Caco-2 (cell line): ENCODE data around the gene ZNF555. TPM values are rescaled to one million over a fixed set of nuclear protein-coding genes. Genes with fewer than 3 reads are reported as not detected.

Experiments used
- BruUV-seq: library from RNA; stranded (reverse); fragments of 400-500 nt; replicated peaks from 2 replicates; lab custom pipeline; 2021; lab: Mats Ljungman, UMichigan
- CTCF ChIA-PET: fragments of 300-600 bp; sonication (Branson Sonifier 250); formaldehyde crosslinking; loops from one replicate; lab custom pipeline; 2022; ENCODE audit warnings: antibody characterized with exemption; lab: Charles Lee
- POLR2A ChIA-PET: fragments of 300-600 bp; sonication (Branson Sonifier 250); formaldehyde crosslinking; loops from one replicate; lab custom pipeline; 2022; ENCODE audit warnings: antibody characterized with exemption; lab: Charles Lee
- DNase-seq, 2 experiments: peaks; one replicate each; pipeline versions ENCODE4 v3.0.0 to v3.0.0-alpha.2; 2020 to 2022
- H3K27me3 ChIP-seq: replicated peaks from 2 replicates; pipeline ENCODE4 v1.6.0; 2011; ENCODE audit warnings: low read length; ENCODE audit not compliant: control insufficient read depth, insufficient read depth
- H3K36me3 ChIP-seq: 2 replicates; pipeline ENCODE4 v1.5.1; 2011; ENCODE audit warnings: low read length; ENCODE audit not compliant: control insufficient read depth, insufficient read depth
- H3K4me1 ChIP-seq: fragments of 250-450 bp; sonication (Bioruptor Pico); 2 replicates; pipeline ENCODE4 v1.5.1; 2020; ENCODE audit warnings: mild to moderate bottlenecking
- H3K4me3 ChIP-seq: 2 replicates; pipeline ENCODE4 v1.5.1; 2011; ENCODE audit warnings: low read depth, mild to moderate bottlenecking, control low read depth, low read length
- H3K9me3 ChIP-seq: fragments of 250-450 bp; sonication (Bioruptor Pico); 2 replicates; pipeline ENCODE4 v1.5.1; 2020; ENCODE audit warnings: mild to moderate bottlenecking, moderate library complexity
- H3K27ac Mint-ChIP-seq: one replicate; pipeline ENCODE4 v1.8.0; 2022; ENCODE audit warnings: mixed read lengths; ENCODE audit not compliant: unreplicated experiment
- H3K27me3 Mint-ChIP-seq: one replicate; pipeline ENCODE4 v1.8.0; 2022; ENCODE audit warnings: mixed read lengths; ENCODE audit not compliant: insufficient read depth, unreplicated experiment
- H3K36me3 Mint-ChIP-seq: one replicate; pipeline ENCODE4 v1.8.0; 2022; ENCODE audit warnings: mild to moderate bottlenecking, mixed read lengths; ENCODE audit not compliant: insufficient read depth, unreplicated experiment
- H3K4me1 Mint-ChIP-seq: one replicate; pipeline ENCODE4 v1.8.0; 2022; ENCODE audit warnings: low read depth, mixed read lengths; ENCODE audit not compliant: unreplicated experiment
- H3K4me3 Mint-ChIP-seq: one replicate; pipeline ENCODE4 v1.8.0; 2022; ENCODE audit warnings: mild to moderate bottlenecking, moderate library complexity, mixed read lengths; ENCODE audit not compliant: unreplicated experiment
- H3K9me3 Mint-ChIP-seq: one replicate; pipeline ENCODE4 v1.8.0; 2022; ENCODE audit warnings: mixed read lengths; ENCODE audit not compliant: unreplicated experiment
- CTCF ChIP-seq, 2 experiments: fragments of 200-600 bp in 1 of 2; IDR thresholded peaks; 1 replicate in 1 of 2; 2 replicates in 1 of 2; pipeline versions ENCODE4 v1.5.1 to v1.8.0; 2011 to 2022; ENCODE audit warnings: antibody characterized with exemption in 1 of 2, control low read depth in 1 of 2, inconsistent platforms in 1 of 2, low read depth in 1 of 2, low read length in 1 of 2, mild to moderate bottlenecking in 1 of 2, moderate library complexity in 1 of 2; ENCODE audit not compliant: insufficient read depth in 1 of 2, severe bottlenecking in 1 of 2, unreplicated experiment in 1 of 2
- intact Hi-C: fragments of 100-400 bp; cut with micrococcal nuclease; formaldehyde crosslinking; loops from one replicate; pipeline ENCODE4 v1.10.0; 2022; ENCODE audit not compliant: unreplicated experiment
- total RNA-seq: library from RNA; stranded (reverse); gene quantifications from 2 replicates; pipeline ENCODE4 v1.2.3, GENCODE V29; 2022

The ZNF555 gene
- total RNA-seq, 1 experiment from 2014 or later: 4.7 TPM

- no TSS peak for BruUV-seq
- no peak for DNase-seq
- peaks cover 47% of the 10 kb centered on the region for H3K36me3 Mint-ChIP-seq
These were observed 35.9 kb upstream of the ZNF555 start for GRCh38 chr19:2805261-2805900.

GRCh38 chr19:2805991-2806649 is 35.2 kb upstream of the ZNF555 start:
- Histone ChIP-seq H3K27me3 (no peaks in the 10 kb centered on the region), H3K4me1 (peaks cover 7% of the 10 kb centered on the region), H3K4me3 (no peak overlapping the region), H3K36me3 (0 out of 2 replicates have a peak, but pooled peaks cover 1% of the 10 kb centered on the region), H3K9me3 (no peaks in the 10 kb centered on the region)
- H3K4me1 Mint-ChIP-seq: no peaks in the 10 kb centered on the region
- no peak for DNase-seq
- intact Hi-C loops: no loop called here
- H3K9me3 Mint-ChIP-seq: no peaks in the 10 kb centered on the region
- POLR2A ChIA-PET: no interaction called here
- no TSS peak for BruUV-seq
- CTCF ChIA-PET: no interaction called here
- no peak overlapping the region for H3K27ac Mint-ChIP-seq
- H3K36me3 Mint-ChIP-seq: peaks cover 43% of the 10 kb centered on the region
- H3K27me3 Mint-ChIP-seq: no peaks in the 10 kb centered on the region
- no peak overlapping the region for H3K4me3 Mint-ChIP-seq
- no peak for TF ChIP-seq CTCF (IDR thresholded peaks at IDR 0.05; ENCODE audit: insufficient read depth in 1 of 2, low read depth in 1 of 2, low read length in 1 of 2, severe bottlenecking in 1 of 2, unreplicated experiment in 1 of 2)

More at GRCh38 chr19:2805261-2805900, 35.9 kb upstream of the ZNF555 start:
- Mint-ChIP-seq H3K4me1 (no peaks in the 10 kb centered on the region), H3K27me3 (no peaks in the 10 kb centered on the region), H3K27ac (no peak overlapping the region), H3K9me3 (no peaks in the 10 kb centered on the region), H3K4me3 (no peak overlapping the region)
- intact Hi-C loops: no loop called here
- no peaks in the 10 kb centered on the region for H3K9me3 ChIP-seq
- ChIA-PET CTCF (no interaction called here), POLR2A (no interaction called here)
- H3K36me3 ChIP-seq: 0 out of 2 replicates have a peak, but pooled peaks cover 1% of the 10 kb centered on the region
- no peak overlapping the region for H3K4me3 ChIP-seq
- H3K27me3 ChIP-seq: no peaks in the 10 kb centered on the region
- no peak for TF ChIP-seq CTCF (IDR thresholded peaks at IDR 0.05; ENCODE audit: insufficient read depth in 1 of 2, low read depth in 1 of 2, low read length in 1 of 2, severe bottlenecking in 1 of 2, unreplicated experiment in 1 of 2)
- no peaks in the 10 kb centered on the region for H3K4me1 ChIP-seq

GRCh38 chr19:2806736-2807378 is 34.4 kb upstream of the ZNF555 start:
- TF ChIP-seq CTCF (IDR thresholded peaks at IDR 0.05; ENCODE audit: insufficient read depth in 1 of 2, low read depth in 1 of 2, low read length in 1 of 2, severe bottlenecking in 1 of 2, unreplicated experiment in 1 of 2): no peak
- H3K36me3 Mint-ChIP-seq: peaks cover 45% of the 10 kb centered on the region
- H3K4me3 Mint-ChIP-seq: no peak overlapping the region
- peaks cover 11% of the 10 kb centered on the region for H3K4me1 ChIP-seq
- H3K27me3 ChIP-seq: no peaks in the 10 kb centered on the region
- no peak for DNase-seq
- BruUV-seq: no TSS peak
- POLR2A ChIA-PET: no interaction called here
- no peaks in the 10 kb centered on the region for H3K27me3 Mint-ChIP-seq
- no peak overlapping the region for H3K4me3 ChIP-seq
- no peaks in the 10 kb centered on the region for H3K4me1 Mint-ChIP-seq
- intact Hi-C loops: no loop called here
- no peak overlapping the region for H3K27ac Mint-ChIP-seq
- H3K36me3 ChIP-seq: 0 out of 2 replicates have a peak, but pooled peaks cover 1% of the 10 kb centered on the region
- no peaks in the 10 kb centered on the region for H3K9me3 ChIP-seq
- no peaks in the 10 kb centered on the region for H3K9me3 Mint-ChIP-seq
- CTCF ChIA-PET: no interaction called here
